GM12878 (cell line): Measurements from ENCODE around the gene ADM2. TPM values are rescaled to one million over a fixed set of nuclear protein-coding genes. Genes with fewer than 3 reads are reported as not detected.
A peak's percentile ranks its signal among the peaks of the same experiment; 100 is the strongest.

Experiments used
- ATF3 ChIP-seq: IDR thresholded peaks from 2 replicates; pipeline ENCODE4 v1.6.1; 2011; ENCODE audit warnings: low read depth, mild to moderate bottlenecking, low read length, moderate library complexity, borderline replicate concordance; ENCODE audit errors: extremely low read depth
- BCL3 ChIP-seq: IDR thresholded peaks from 2 replicates; pipeline ENCODE4 v1.6.1; 2011; ENCODE audit warnings: borderline replicate concordance, low read depth, mild to moderate bottlenecking, moderate library complexity, low read length; ENCODE audit not compliant: insufficient read depth, poor library complexity, severe bottlenecking
- BMI1 ChIP-seq: fragments of 450-650 bp; IDR thresholded peaks from 2 replicates; pipeline ENCODE4 v1.6.1; 2016; ENCODE audit warnings: mild to moderate bottlenecking, moderate library complexity, borderline replicate concordance
- CBFB ChIP-seq: IDR thresholded peaks from 2 replicates; pipeline ENCODE4 v1.6.1; 2016; ENCODE audit warnings: antibody characterized with exemption, low read depth
- CEBPZ ChIP-seq: fragments of 150-350 bp; IDR thresholded peaks from 2 replicates; pipeline ENCODE4 v1.6.1; 2016; ENCODE audit warnings: low read depth, low read length
- EGR1 ChIP-seq, 2 experiments: IDR thresholded peaks; 1 replicate in 1 of 2; 2 replicates in 1 of 2; pipeline ENCODE4 v1.6.1; 2011 to 2012; ENCODE audit warnings: low read depth in 2 of 2, low read length in 2 of 2, borderline replicate concordance in 1 of 2, mild to moderate bottlenecking in 1 of 2, moderate library complexity in 1 of 2
- FOS ChIP-seq: IDR thresholded peaks from 3 replicates; pipeline ENCODE4 v1.6.1; 2011; ENCODE audit warnings: borderline replicate concordance; ENCODE audit not compliant: insufficient read length; ENCODE audit errors: extremely low read depth
- GATAD2B ChIP-seq: fragments of 450-650 bp; conservative IDR thresholded peaks from 2 replicates; pipeline ENCODE4 v1.6.1; 2017; ENCODE audit warnings: low read depth, mild to moderate bottlenecking, moderate library complexity
- HCFC1 ChIP-seq: fragments of 150-350 bp; IDR thresholded peaks from 2 replicates; pipeline ENCODE4 v1.6.1; 2014; ENCODE audit warnings: low read length
- HDAC2 ChIP-seq: fragments of 200-600 bp; sonication (generic); IDR thresholded peaks from 2 replicates; pipeline ENCODE4 v1.6.1; 2017
- IKZF2 ChIP-seq, 2 experiments: fragments of 450-650 bp; IDR thresholded peaks; 2 replicates each; pipeline ENCODE4 v1.6.1; 2017; ENCODE audit warnings: mild to moderate bottlenecking in 2 of 2, moderate library complexity in 2 of 2
- NRF1 ChIP-seq: conservative IDR thresholded peaks from 2 replicates; pipeline ENCODE4 v1.6.1; 2011; ENCODE audit warnings: mild to moderate bottlenecking, low read depth, low read length, improper control_type of control experiment
- PAX5 ChIP-seq: IDR thresholded peaks from 2 replicates; pipeline ENCODE4 v1.6.1; 2011; ENCODE audit warnings: low read depth, low read length, borderline replicate concordance
- PBX3 ChIP-seq: IDR thresholded peaks from 2 replicates; pipeline ENCODE4 v1.6.1; 2011; ENCODE audit warnings: mild to moderate bottlenecking, low read depth, low read length, moderate library complexity; ENCODE audit not compliant: insufficient replicate concordance
- POLR2AphosphoS2 ChIP-seq: IDR thresholded peaks from 2 replicates; pipeline ENCODE4 v1.6.1; 2011; ENCODE audit warnings: low read depth, mild to moderate bottlenecking, low read length, improper control_type of control experiment, moderate library complexity
- RFX5 ChIP-seq: IDR thresholded peaks from 2 replicates; pipeline ENCODE4 v1.6.1; 2011; ENCODE audit warnings: low read depth, low read length, improper control_type of control experiment
- SPI1 ChIP-seq: IDR thresholded peaks from 2 replicates; pipeline ENCODE4 v1.6.1; 2011; ENCODE audit warnings: low read depth, mild to moderate bottlenecking, low read length, moderate library complexity, borderline replicate concordance; ENCODE audit not compliant: insufficient read depth
- SREBF1 ChIP-seq: IDR thresholded peaks from 2 replicates; pipeline ENCODE4 v1.6.1; 2012; ENCODE audit warnings: mild to moderate bottlenecking, low read length
- TARDBP ChIP-seq: IDR thresholded peaks from 2 replicates; pipeline ENCODE4 v1.6.1; 2016; ENCODE audit warnings: borderline replicate concordance
- ZNF207 ChIP-seq: fragments of 450-650 bp; IDR thresholded peaks from 2 replicates; pipeline ENCODE4 v1.6.1; 2014; ENCODE audit warnings: antibody characterized with exemption, mild to moderate bottlenecking, borderline replicate concordance
- ZZZ3 ChIP-seq: IDR thresholded peaks from 2 replicates; pipeline ENCODE4 v1.6.1; 2011; ENCODE audit warnings: low read depth; ENCODE audit not compliant: control insufficient read depth, insufficient read length
- polyA plus RNA-seq, 11 experiments: library from polyadenylated mRNA; depleted of rRNA in 4 of 11; unstranded in 6 of 11; stranded (reverse) in 5 of 11; fragments of >200 nt; fragmentation: Nextera tagmentation in 4 of 11; fragmentation: Illumina TruSeq in 1 of 11; extraction: Ambion mirVana in 4 of 11; extraction: Trizol in 1 of 11; gene quantifications; 1 replicate in 1 of 11; 2 replicates in 10 of 11; pipeline versions ENCODE4 v1.2.1 to v1.2.3, GENCODE V29; 2011 to 2016; ENCODE audit warnings: inconsistent platforms in 2 of 11, missing spikeins in 2 of 11, low read depth in 1 of 11
- total RNA-seq, 4 experiments: library from RNA; depleted of rRNA in 3 of 4; stranded (reverse); fragments of >200 nt in 3 of 4; fragmentation: Illumina TruSeq in 1 of 4; extraction: Trizol in 1 of 4; gene quantifications; 2 replicates each; pipeline versions ENCODE4 v1.2.1 to v1.2.3, GENCODE V29; 2013 to 2021
- TF ChIP-seq, protein P1 (sequence below): fragments of 150-350 bp; IDR thresholded peaks from 2 replicates; pipeline ENCODE4 v1.6.1; 2014; ENCODE audit warnings: mild to moderate bottlenecking, low read depth, low read length

The ADM2 gene
- total and polyA plus RNA-seq, 10 of the 15 experiments (the other 5 are each of a cell fraction or from before 2014, with no cell fraction given), result 0.02 to 0.33 (median 0.12) TPM; not detected in 2

GRCh38 chr22:50525104-50525857 lies 43.9 kb downstream of the ADM2 start, which contains the start of gene SCO2 (continued):
- peak; percentile 69 for TF ChIP-seq CBFB
- TF ChIP-seq POLR2AphosphoS2, result peak; percentile 96; the same call in 1 of the 2 replicates
- no peak for TF ChIP-seq BMI1
- TF ChIP-seq TARDBP, result no peak
- peak in 1 of 2 experiments; percentile 7; a peak in 1 of 4 replicates for TF ChIP-seq IKZF2 (IDR thresholded peaks at IDR 0.05)
- no peak for TF ChIP-seq RFX5
- peak; percentile 45 for TF ChIP-seq HCFC1
- TF ChIP-seq FOS, result no peak
- TF ChIP-seq SREBF1, result no peak
- no peak for TF ChIP-seq ZZZ3
- no peak for TF ChIP-seq ZNF207
- TF ChIP-seq ATF3, result peak; percentile 82; the same call in 1 of the 2 replicates
- TF ChIP-seq BCL3, result no peak
- TF ChIP-seq SPI1, result no peak
- peak in 1 of 2 experiments; percentile 96; a peak in 2 of 3 replicates for TF ChIP-seq EGR1 (IDR thresholded peaks at IDR 0.05; ENCODE audit: borderline replicate concordance in 1 of 2, low read depth in 2 of 2, low read length in 2 of 2)
- TF ChIP-seq, protein P1, sequence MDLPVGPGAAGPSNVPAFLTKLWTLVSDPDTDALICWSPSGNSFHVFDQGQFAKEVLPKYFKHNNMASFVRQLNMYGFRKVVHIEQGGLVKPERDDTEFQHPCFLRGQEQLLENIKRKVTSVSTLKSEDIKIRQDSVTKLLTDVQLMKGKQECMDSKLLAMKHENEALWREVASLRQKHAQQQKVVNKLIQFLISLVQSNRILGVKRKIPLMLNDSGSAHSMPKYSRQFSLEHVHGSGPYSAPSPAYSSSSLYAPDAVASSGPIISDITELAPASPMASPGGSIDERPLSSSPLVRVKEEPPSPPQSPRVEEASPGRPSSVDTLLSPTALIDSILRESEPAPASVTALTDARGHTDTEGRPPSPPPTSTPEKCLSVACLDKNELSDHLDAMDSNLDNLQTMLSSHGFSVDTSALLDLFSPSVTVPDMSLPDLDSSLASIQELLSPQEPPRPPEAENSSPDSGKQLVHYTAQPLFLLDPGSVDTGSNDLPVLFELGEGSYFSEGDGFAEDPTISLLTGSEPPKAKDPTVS, result no peak
- peak; percentile 76 for TF ChIP-seq PBX3
- TF ChIP-seq NRF1, result peak; percentile 89
- TF ChIP-seq CEBPZ, result no peak
- TF ChIP-seq PAX5, result 0 out of 2 replicates have a peak, but pooled peaks have one; percentile 8
- peak; percentile 65; the same call in 1 of the 2 replicates for TF ChIP-seq GATAD2B
- no peak for TF ChIP-seq HDAC2
